Body of pancreas (tissue), 4 donors: ENCODE measurements around the gene SLC5A2.

Source experiments
- CTCF ChIP-seq, 7 experiments: fragments of 450-650 bp in 4 of 7; fragments of 200-600 bp in 3 of 7; sonication (generic) in 3 of 7; IDR thresholded peaks; one replicate each; pipeline ENCODE4 v1.5.1; 2016 to 2019; ENCODE audit warnings: antibody characterized with exemption in 7 of 7
- POLR2A ChIP-seq, 3 donors: fragments of 450-650 bp; IDR thresholded peaks; one replicate each; pipeline ENCODE4 v1.6.1; 2016; ENCODE audit warnings: antibody characterized with exemption in 3 of 3, mild to moderate bottlenecking in 2 of 3

GRCh38 chr16:31456988-31457360 is 25.9 kb upstream of the SLC5A2 start:
- TF ChIP-seq CTCF (IDR thresholded peaks at IDR 0.05) = no peak
- TF ChIP-seq POLR2A (IDR thresholded peaks at IDR 0.05) = no peak
